ENCODE measurements around the gene DNASE1. TPM values are rescaled to one million over a fixed set of nuclear protein-coding genes. Genes with fewer than 3 reads are reported as not detected.
"Not testable (repeated sequence)": the region's sequence is repeated elsewhere in the genome, so short reads cannot be mapped to it uniquely, and the experiment has no call there.

The DNASE1 gene
- total RNA-seq, 1 donor from 2014 or later = 7.9 TPM

DNA sequence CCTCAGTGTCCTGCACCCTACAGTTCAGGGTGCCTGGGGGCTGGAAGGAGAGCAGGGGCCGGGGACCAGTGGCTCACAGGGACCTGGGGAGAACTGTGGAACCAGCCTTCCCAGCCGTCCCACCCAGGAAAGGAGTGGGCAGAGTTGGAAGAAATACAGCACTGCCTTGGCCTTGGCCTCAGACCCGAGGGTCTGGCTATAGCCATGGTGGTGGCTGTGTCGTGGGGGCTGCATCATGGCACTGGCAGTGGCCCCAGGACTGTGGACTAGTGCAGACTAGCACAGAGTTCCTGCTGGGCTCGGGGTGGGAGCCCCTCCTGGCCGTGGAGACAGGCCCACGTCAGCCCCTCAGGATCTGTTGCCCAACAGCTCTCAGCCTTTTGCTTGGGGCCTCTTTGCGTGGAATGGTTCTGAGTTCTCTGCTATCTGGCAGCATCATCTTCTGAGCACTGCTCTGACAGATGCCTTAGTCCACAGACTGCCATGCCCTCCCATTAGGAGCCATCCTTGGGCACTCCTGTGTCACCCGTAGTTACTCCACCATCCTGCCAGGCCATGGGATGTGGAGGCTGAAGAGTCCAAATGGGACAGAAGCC is 12.6 kb upstream of the DNASE1 start:
- no peak for ATAC-seq

GRCh38 chr16:3642397-3643094 is 11.9 kb upstream of the DNASE1 start:
- peak; percentile 86 for ATAC-seq

DNA sequence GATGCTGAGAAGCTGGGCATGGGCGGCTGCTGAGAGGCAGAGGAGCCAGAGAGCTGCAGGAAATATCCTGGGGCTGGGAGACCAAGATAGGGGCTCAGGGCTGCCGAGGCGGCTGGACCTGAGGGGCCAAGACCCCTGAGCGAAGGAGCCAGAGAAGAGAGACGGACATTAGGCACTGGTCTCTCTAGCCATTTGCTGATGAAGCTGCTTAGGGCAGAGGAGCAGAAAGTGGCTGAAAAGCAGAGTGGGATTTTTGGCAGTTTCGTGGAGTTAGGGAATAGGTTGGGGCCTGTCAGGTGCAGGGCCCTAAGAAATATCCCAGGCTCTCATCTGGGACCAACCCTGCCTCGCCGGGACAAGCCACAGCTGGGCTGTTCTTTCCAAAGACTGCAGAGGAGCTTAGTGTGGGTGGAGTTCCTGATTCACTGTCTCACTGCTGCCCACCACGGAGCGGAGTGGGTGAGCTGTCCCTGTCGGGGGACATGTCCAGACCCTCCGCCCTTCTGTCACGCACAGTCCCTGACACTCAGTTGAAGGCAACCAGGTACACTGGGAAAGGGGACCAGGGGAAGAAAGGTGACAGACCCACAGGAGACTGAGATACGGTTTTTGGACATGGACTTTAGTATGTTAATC is 11.3 kb upstream of the DNASE1 start:
- peak; percentile 11 for ATAC-seq

DNA sequence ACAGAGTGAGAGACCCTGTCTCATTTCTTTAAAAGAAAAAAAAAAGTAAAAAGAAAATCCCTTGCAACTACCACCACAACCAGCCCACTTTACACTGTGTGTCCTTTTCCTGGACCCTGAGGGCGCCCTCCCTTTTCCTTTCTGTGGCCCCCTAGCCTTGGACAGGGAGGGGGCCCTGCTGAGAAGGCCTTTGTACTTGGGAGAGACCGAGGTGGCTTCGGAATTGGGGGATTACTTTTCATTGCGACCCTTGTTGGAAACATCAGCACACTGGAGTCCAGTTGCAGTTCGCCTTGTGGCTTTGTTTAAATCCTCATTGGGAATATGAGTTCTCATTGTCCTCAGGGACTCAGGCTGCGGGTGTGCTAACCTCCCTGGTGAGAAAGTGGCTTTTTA is 9.4 kb upstream of the DNASE1 start:
- ATAC-seq = no peak

- no peak for ATAC-seq
These were observed 8.8 kb upstream of the DNASE1 start for GRCh38 chr16:3645504-3646347.

DNA sequence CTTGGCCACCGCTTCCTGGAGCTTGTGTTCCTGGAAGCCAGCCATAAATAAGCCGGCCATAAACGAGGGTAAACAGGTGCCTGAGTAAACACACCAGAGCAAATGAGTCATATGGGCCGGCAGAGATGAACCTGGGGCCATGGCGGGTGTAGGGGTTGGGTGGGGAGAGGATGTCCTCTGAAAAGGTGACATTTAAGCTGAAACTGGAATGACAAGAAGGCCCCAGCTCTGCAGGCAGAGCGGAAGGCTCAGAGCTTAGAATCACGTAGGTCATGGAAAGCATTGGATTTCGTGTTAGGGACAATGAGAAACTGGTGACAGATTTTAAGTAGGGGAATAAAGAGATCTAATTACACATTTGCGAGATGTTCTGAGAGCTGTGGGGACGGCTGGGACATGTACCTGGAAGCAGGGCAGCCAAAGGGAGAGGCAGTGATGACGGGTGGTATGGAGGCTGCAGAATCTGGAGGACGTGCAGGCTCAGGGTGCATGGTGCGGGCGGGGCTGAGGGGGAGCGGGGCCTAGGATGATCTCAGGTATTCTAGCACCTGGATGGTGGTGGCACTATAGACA is 8.1 kb upstream of the DNASE1 start:
- ATAC-seq = peak; percentile 69

GRCh38 chr16:3650631-3651265 is 3.7 kb upstream of the DNASE1 start:
- ATAC-seq = no peak

DNA sequence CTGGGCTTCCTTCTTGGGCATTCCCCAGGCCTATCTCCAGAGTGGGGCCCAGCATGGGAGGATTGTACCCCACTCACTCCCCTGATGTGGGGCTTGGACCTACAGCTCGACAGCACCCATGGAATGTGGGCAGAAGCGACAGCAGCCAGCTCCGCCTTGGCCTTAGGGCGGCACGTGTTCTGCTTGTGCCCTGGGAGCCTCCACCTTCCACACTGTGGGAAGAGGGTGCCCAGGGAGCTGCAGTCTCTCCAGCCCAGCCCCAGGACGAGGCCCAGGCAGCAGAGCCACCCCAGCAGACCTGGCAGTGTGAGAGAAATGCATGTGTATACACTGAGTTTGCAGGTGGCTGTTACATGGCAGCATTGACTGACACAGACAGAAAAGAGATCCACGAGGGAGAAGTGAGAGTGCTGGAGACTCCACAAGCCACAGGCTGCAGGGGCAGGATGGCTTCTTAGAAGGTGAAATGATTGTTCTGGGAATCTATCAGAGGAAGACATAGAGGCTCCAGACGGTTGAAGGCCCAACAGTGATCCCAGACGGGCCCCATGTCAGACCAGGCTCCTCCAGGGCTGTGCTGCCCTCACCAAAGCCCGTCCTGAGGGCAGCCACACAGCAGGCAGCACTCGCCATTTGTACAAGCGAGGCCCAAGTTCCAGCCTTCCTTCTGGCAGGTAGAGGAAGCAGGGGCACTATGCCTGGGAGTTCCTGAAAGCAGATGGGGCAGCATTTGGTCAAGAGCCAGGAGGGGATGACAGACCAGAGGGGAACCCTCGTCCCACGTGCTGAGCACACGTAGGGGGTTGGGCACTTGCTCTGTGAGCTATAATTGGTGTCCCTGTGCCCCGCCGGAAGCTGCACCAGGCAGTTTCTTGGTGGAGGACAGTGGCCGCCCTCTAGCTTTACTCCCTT is 2.8 kb upstream of the DNASE1 start:
- no peak for ATAC-seq

- ATAC-seq = no peak
These were observed 1.9 kb upstream of the DNASE1 start for GRCh38 chr16:3652373-3653195.

DNA sequence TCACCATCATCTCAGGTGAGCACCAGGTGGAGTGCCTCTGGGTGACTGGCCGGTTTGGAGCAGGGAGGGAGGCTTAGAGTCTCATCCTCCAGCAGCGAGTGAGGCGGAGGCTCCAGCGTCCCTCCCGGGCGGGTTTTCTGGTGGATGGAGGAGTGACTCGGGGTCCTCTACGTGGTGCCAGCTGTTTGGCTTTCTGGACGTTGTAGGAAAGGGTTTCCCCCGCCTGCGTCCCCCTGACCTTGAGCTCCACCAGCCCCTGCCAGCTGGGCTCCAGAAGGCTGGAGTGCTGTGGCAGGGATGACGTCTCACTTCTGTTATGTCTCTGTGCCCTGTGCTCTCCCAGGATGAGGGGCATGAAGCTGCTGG is 522 bp downstream of the DNASE1 start:
- no peak for ATAC-seq

DNA sequence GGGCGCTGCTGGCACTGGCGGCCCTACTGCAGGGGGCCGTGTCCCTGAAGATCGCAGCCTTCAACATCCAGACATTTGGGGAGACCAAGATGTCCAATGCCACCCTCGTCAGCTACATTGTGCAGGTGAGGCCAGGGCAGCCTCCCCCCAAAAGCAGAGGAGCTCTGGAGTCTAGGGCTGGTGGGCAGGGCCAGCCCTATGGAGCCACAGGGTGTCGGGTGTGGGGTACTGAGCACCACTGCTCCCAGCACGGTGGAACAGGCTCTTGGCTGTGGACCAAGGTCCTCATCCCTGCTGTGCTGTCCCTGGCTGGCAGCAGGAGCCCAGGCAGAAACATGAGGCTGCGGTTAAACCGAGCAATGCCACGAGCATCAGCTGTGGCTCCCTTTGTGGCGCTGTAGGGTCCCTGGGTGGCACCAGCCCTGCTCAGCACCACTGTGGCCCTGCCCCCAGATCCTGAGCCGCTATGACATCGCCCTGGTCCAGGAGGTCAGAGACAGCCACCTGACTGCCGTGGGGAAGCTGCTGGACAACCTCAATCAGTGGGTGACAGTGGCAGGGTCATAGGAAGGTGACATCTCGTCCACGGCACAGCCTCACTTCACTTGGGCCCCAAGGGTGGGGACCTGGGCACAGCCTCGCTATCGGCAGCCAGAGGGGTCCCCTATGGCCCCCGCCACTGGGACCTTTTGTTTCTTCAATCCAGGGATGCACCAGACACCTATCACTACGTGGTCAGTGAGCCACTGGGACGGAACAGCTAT is 1.1 kb downstream of the DNASE1 start:
- ATAC-seq = peak; percentile 7

DNA sequence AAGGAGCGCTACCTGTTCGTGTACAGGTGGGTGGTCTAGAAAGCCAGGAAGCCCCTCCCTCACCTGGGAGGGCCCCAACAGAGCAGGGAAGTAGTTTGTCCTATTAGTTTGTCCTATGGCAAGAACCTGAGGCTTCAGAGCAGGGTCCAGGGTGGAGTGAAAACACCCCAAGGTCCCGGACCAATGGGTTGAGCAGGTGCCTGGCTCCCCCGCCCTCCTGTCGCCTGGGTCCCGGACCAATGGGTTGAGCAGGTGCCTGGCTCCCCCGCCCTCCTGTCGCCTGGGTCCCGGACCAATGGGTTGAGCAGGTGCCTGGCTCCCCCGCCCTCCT is 1.6 kb downstream of the DNASE1 start:
- not testable (repeated sequence) for ATAC-seq

DNA sequence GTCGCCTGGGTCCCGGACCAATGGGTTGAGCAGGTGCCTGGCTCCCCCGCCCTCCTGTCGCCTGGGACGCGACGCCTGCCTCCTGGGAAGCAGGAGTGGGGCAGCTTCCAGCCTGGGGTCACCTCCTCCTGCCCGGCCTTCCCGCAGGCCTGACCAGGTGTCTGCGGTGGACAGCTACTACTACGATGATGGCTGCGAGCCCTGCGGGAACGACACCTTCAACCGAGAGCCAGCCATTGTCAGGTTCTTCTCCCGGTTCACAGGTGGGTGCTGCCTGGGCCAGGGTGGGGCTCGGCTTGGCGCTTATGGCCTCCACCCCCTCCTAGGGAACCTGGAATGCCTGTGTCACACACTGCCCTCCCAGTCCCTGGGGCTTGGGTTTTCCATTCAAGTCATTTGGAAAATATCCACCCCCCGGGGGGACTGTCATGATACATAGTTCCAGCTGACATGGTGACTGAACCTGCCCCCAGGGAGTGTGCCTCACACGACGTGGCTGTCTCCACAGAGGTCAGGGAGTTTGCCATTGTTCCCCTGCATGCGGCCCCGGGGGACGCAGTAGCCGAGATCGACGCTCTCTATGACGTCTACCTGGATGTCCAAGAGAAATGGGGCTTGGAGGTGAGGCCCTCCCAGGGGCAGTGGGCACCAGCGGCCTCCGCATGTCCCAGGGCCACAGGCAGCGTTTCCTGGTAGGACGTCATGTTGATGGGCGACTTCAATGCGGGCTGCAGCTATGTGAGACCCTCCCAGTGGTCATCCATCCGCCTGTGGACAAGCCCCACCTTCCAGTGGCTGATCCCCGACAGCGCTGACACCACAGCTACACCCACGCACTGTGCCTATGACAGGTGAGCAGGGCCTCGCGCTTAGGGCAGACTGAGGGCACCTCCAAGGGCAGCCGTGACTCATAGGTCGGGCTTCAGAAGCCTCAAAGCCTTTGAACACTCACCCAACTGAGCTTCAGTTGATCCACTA is 2.3 kb downstream of the DNASE1 start:
- ATAC-seq = peak; percentile 66

DNA sequence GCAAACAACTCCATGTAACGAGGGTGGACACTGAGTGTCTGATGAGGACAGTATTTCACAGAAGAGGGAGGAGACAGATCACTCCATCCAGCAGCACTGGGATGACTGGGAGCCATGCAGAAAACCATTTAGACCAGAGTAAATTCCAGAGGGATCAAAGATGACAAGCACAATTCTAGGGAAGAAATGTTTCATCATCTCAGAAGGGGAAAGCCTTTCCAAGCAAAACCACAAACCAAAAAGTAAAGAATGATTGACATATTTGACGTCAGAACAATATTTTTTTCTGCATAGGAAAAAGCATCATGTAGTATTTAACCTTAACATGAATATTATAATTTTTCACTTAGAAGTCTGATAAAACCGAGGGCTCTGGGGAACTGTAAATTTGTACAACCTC is 4.8 kb downstream of the DNASE1 start:
- no peak for ATAC-seq

- ATAC-seq = no peak
These were observed 6.8 kb downstream of the DNASE1 start for GRCh38 chr16:3661311-3661710.

- ATAC-seq = no peak
These were observed 7.4 kb downstream of the DNASE1 start for GRCh38 chr16:3661922-3662321.

GRCh38 chr16:3662601-3663000 is 8.1 kb downstream of the DNASE1 start:
- ATAC-seq = no peak

- ATAC-seq = peak; percentile 16
These were observed 9.9 kb downstream of the DNASE1 start for GRCh38 chr16:3664187-3664896.

Data from esophagus mucosa (tissue), 1 donor.